Parathyroid adenoma (tissue), 2 donors: ENCODE results near the gene ZXDC.

Source experiments
- H2AFZ ChIP-seq: fragments of 300-600 bp; sonication (generic); one replicate; pipeline ENCODE4 v1.7.0; 2017; ENCODE audit warnings: antibody characterized with exemption, mild to moderate bottlenecking
- H3K27ac ChIP-seq: fragments of 300-600 bp; sonication (generic); one replicate; pipeline ENCODE4 v1.7.0; 2017
- H3K27me3 ChIP-seq: fragments of 300-600 bp; sonication (generic); one replicate; pipeline ENCODE4 v1.7.0; 2017; ENCODE audit warnings: low read length; ENCODE audit not compliant: control insufficient read depth, insufficient read depth
- H3K36me3 ChIP-seq: fragments of 300-600 bp; sonication (generic); one replicate; pipeline ENCODE4 v1.7.0; 2017; ENCODE audit warnings: low read length; ENCODE audit not compliant: control insufficient read depth, insufficient read depth
- H3K4me1 ChIP-seq: fragments of 300-600 bp; sonication (generic); one replicate; pipeline ENCODE4 v1.7.0; 2017; ENCODE audit warnings: control low read depth
- H3K4me2 ChIP-seq: fragments of 300-600 bp; sonication (generic); one replicate; pipeline ENCODE4 v1.7.0; 2017; ENCODE audit warnings: low read length
- H3K4me3 ChIP-seq: fragments of 300-600 bp; sonication (generic); one replicate; pipeline ENCODE4 v1.7.0; 2017; ENCODE audit warnings: low read depth, low read length
- H3K79me2 ChIP-seq: fragments of 300-600 bp; sonication (generic); one replicate; pipeline ENCODE4 v1.7.0; 2017; ENCODE audit warnings: control low read depth
- H3K9ac ChIP-seq: fragments of 300-600 bp; sonication (generic); one replicate; pipeline ENCODE4 v1.7.0; 2017; ENCODE audit warnings: mild to moderate bottlenecking
- H3K9me3 ChIP-seq: fragments of 300-600 bp; sonication (generic); one replicate; pipeline ENCODE4 v1.7.0; 2017; ENCODE audit warnings: low read length; ENCODE audit not compliant: control insufficient read depth
- CTCF ChIP-seq: fragments of 300-600 bp; sonication (generic); IDR thresholded peaks from one replicate; pipeline ENCODE4 v1.7.0; 2017; ENCODE audit warnings: antibody characterized with exemption, mild to moderate bottlenecking
- donor health status: primary hyperparathyroidism.

ZXDC gene

GRCh38 chr3:126423191-126424038, 52.3 kb downstream of the ZXDC start:
- Histone ChIP-seq H2AFZ (no peak overlapping the region), H3K4me3 (no peak overlapping the region), H3K9me3 (no peaks in the 10 kb centered on the region), H3K4me1 (no peaks in the 10 kb centered on the region), H3K9ac (no peak overlapping the region), H3K27me3 (no peaks in the 10 kb centered on the region), H3K27ac (no peak overlapping the region), H3K36me3 (no peaks in the 10 kb centered on the region), H3K79me2 (no peaks in the 10 kb centered on the region), H3K4me2 (no peak overlapping the region)
- TF ChIP-seq CTCF = no peak

GRCh38 chr3:126422571-126423091, 53.1 kb downstream of the ZXDC start:
- no peak for TF ChIP-seq CTCF
- Histone ChIP-seq H3K4me3 (no peak overlapping the region), H3K27ac (no peak overlapping the region), H3K9me3 (no peaks in the 10 kb centered on the region), H3K27me3 (no peaks in the 10 kb centered on the region), H3K9ac (no peak overlapping the region), H3K4me2 (no peak overlapping the region), H3K79me2 (no peaks in the 10 kb centered on the region), H3K36me3 (no peaks in the 10 kb centered on the region), H2AFZ (no peak overlapping the region), H3K4me1 (no peaks in the 10 kb centered on the region)

GRCh38 chr3:126422121-126422520, 53.6 kb downstream of the ZXDC start:
- no peaks in the 10 kb centered on the region for H3K9me3 ChIP-seq
- H3K9ac ChIP-seq = no peak overlapping the region
- no peak overlapping the region for H3K27ac ChIP-seq
- H3K79me2 ChIP-seq = no peaks in the 10 kb centered on the region
- no peaks in the 10 kb centered on the region for H3K4me1 ChIP-seq
- H3K27me3 ChIP-seq = no peaks in the 10 kb centered on the region
- TF ChIP-seq CTCF = no peak
- no peak overlapping the region for H2AFZ ChIP-seq
- H3K4me3 ChIP-seq = no peak overlapping the region
- H3K4me2 ChIP-seq = no peak overlapping the region
- H3K36me3 ChIP-seq = no peaks in the 10 kb centered on the region

- H3K27me3 ChIP-seq = no peaks in the 10 kb centered on the region
- no peaks in the 10 kb centered on the region for H3K4me1 ChIP-seq
- TF ChIP-seq CTCF = no peak
- no peaks in the 10 kb centered on the region for H3K36me3 ChIP-seq
- no peaks in the 10 kb centered on the region for H3K79me2 ChIP-seq
- H3K4me3 ChIP-seq = no peak overlapping the region
- no peak overlapping the region for H3K27ac ChIP-seq
- H3K9me3 ChIP-seq = no peaks in the 10 kb centered on the region
- H3K4me2 ChIP-seq = no peak overlapping the region
- H3K9ac ChIP-seq = no peak overlapping the region
- no peak overlapping the region for H2AFZ ChIP-seq
These were observed 54.0 kb downstream of the ZXDC start for GRCh38 chr3:126421573-126422119.
